Lower leg skin (tissue), 4 donors: ENCODE data around the gene TBPL1. TPM values are rescaled to one million over a fixed set of nuclear protein-coding genes. Genes with fewer than 3 reads are reported as not detected.

ENCODE experiments used
- DNase-seq, 2 donors: peaks; one replicate each; pipeline ENCODE4 v3.0.0-alpha.2; 2019; ENCODE audit warnings: low spot score in 2 of 2
- H3K4me3 ChIP-seq: fragments of 200-600 bp; sonication (generic); 2 replicates; pipeline ENCODE4 v1.5.1; 2017; ENCODE audit warnings: mild to moderate bottlenecking, low read depth; ENCODE audit not compliant: poor library complexity, severe bottlenecking
- POLR2A ChIP-seq, 2 donors: fragments of 450-650 bp; IDR thresholded peaks; one replicate each; pipeline ENCODE4 v1.6.1; 2016 to 2017; ENCODE audit warnings: antibody characterized with exemption in 2 of 2, mild to moderate bottlenecking in 1 of 2, moderate library complexity in 1 of 2
- WGBS, 2 donors: methylation state at CpG; one replicate each; pipeline ENCODE4 v1.1.5; 2018; 5-methylcytosine and 5-hydroxymethylcytosine counted together
- intact Hi-C: fragments of 100-400 bp; cut with DNase I; formaldehyde crosslinking; loops from one replicate; pipeline ENCODE4 v1.15.0; 2023; ENCODE audit warnings: low total_unique reads
- total RNA-seq, 4 donors: library from RNA; depleted of rRNA; stranded (reverse); fragments of >200 nt; gene quantifications; one replicate each; pipeline ENCODE4 v1.1.0, GENCODE V29; 2016
- TF ChIP-seq, protein P1 (sequence below), 3 donors: fragments of 450-650 bp; IDR thresholded peaks; one replicate each; pipeline ENCODE4 v1.5.1; 2016; ENCODE audit warnings: antibody characterized with exemption in 3 of 3, mild to moderate bottlenecking in 3 of 3, moderate library complexity in 2 of 3

Gene TBPL1
- total RNA-seq, 4 donors from 2014 or later, result 12.6 to 27.7 (median 23.4) TPM

DNA sequence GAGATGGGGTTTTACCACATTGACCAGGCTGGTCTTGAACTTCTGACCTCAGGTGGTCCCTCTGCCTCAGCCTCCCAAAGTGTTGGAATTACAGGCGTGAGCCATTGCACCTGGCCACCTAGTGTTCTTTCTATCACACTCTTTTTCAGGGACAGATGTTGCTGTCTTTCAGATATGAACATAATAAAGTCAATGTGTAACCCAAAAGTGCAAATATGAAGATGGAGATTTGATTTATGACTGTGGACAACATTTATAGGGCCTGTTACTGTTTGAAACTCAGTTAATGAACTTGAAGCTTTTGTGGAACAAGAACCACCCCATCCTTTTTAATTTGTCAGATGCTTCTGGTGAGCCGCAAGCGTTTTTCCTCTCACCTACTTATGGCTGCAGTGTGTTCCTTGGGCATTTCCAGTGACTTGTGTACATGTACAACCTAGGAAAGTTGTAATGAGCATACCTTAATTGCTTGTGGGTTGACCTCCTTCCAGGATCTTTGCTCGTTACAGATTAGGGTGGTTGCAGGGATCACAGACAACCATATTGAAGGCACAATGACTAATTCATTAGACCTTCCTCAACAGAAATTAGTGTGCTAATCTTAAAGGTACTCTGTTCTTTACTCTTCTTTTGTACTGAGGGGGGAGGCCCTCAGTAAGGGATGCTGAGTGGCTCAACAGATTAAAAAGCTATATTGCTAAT, 6.8 kb downstream of the TBPL1 start:
- DNase-seq, result no peak
- 79 to 88% methylated on average over 4 of the region's 4 CpGs for WGBS, 2 donors
- no peak overlapping the region for H3K4me3 ChIP-seq
- intact Hi-C loops, result no loop called here
- TF ChIP-seq, protein P1, sequence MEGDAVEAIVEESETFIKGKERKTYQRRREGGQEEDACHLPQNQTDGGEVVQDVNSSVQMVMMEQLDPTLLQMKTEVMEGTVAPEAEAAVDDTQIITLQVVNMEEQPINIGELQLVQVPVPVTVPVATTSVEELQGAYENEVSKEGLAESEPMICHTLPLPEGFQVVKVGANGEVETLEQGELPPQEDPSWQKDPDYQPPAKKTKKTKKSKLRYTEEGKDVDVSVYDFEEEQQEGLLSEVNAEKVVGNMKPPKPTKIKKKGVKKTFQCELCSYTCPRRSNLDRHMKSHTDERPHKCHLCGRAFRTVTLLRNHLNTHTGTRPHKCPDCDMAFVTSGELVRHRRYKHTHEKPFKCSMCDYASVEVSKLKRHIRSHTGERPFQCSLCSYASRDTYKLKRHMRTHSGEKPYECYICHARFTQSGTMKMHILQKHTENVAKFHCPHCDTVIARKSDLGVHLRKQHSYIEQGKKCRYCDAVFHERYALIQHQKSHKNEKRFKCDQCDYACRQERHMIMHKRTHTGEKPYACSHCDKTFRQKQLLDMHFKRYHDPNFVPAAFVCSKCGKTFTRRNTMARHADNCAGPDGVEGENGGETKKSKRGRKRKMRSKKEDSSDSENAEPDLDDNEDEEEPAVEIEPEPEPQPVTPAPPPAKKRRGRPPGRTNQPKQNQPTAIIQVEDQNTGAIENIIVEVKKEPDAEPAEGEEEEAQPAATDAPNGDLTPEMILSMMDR (IDR thresholded peaks at IDR 0.05), result no peak
- no peak for TF ChIP-seq POLR2A (IDR thresholded peaks at IDR 0.05)

DNA sequence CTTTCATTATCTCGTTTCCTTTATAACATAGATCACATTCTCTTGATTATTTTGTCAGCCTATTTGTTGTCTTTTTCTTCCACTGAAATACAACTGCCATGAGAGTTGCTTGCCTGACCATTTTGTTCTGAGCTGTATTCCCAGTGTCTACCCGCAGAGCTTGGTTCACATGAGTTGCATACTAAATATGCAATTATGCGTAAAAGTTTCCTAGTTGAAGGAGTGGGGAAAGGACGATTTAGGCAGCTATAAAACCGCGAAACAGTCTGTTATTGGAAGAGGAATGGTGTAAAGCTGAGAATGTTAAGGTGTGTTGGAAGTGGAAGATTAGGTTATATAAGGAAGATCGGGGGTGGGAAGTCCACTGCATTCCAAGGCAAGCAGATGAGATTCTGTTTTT, 8.8 kb downstream of the TBPL1 start:
- intact Hi-C loops, result no loop called here
- TF ChIP-seq, protein P1 (IDR thresholded peaks at IDR 0.05), result no peak
- no peak for TF ChIP-seq POLR2A (IDR thresholded peaks at IDR 0.05)
- no peak overlapping the region for H3K4me3 ChIP-seq
- WGBS, 2 donors, result 67 to 83% methylated on average over 7 of the region's 7 CpGs
- DNase-seq, result no peak

DNA sequence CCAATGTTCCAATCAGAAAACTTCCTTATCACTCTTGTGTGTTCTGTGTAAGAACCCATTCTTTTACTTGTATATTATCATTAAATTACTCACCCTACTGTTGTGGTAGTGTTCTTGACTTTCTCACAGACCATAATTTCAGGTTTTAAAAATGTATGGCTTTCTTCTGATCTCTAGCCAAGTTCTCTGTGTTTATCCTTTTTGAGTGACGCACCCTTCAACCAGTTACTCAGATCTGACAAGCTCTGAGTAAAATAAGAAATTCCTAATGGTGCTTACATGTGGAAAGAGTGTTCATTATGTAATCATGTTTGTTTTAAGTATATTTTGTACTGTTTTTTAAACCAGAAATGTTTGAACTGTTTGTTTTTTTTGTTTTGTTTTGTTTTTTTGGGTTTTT, 11.0 kb downstream of the TBPL1 start:
- 66 to 68% methylated on average over 1 of the region's 1 CpG for WGBS, 2 donors
- no peak for DNase-seq
- intact Hi-C loops, result no loop called here
- no peak overlapping the region for H3K4me3 ChIP-seq
- no peak for TF ChIP-seq POLR2A (IDR thresholded peaks at IDR 0.05)
- TF ChIP-seq, protein P1 (IDR thresholded peaks at IDR 0.05), result no peak

DNA sequence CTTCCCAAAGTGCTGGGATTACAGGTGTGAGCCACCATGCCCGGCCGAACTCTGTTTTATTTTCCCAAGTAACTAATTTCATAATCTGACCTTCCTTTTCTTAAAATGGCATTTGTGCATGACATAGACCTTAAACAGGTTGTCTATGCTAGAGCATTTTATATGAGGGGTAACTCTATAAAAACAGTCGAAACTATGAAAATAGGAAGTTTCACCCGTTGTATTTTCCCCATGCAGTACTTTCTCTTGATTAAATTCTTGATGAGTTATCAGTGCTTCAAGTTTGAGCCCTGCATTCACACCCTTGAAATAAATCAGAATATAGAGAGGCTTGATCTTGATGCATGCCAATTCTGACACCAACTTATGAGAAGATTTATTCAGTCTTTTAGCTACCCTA, 11.7 kb downstream of the TBPL1 start:
- no peak overlapping the region for H3K4me3 ChIP-seq
- 87 to 89% methylated on average over 4 of the region's 4 CpGs for whole genome bisulfite sequencing, 2 donors
- TF ChIP-seq, protein P1 (IDR thresholded peaks at IDR 0.05), result no peak
- TF ChIP-seq POLR2A (IDR thresholded peaks at IDR 0.05), result no peak
- DNase-seq, result no peak
- intact Hi-C loops, result no loop called here

DNA sequence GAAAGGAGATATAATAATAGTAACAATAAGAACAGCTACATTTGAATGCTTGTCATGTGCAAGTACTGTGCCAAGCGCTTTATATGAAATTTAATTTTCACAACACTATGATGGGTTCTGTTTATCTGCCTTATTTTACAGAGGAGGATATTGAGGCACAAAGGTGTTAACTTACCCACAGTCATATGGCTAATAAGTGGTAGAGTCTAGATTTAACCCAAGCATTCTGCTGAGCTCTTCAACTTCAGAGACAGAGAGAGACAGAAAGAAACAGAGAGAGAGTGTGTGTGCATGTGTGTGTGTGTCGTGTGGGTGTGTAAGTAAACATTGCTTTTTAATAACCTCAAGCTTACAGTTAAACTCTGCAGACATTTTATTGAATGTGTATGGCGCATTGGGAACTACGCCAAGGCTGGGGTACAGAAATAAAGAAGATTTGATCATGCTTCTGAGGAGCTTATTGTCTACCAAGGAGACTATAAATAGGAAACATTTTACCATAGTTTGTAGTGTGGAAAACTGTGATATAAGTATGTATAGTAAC, 12.9 kb downstream of the TBPL1 start:
- TF ChIP-seq POLR2A (IDR thresholded peaks at IDR 0.05), result no peak
- TF ChIP-seq, protein P1 (IDR thresholded peaks at IDR 0.05), result no peak
- no peak overlapping the region for H3K4me3 ChIP-seq
- WGBS, 2 donors, result 84 to 86% methylated on average over 4 of the region's 4 CpGs
- intact Hi-C loops, result no loop called here
- no peak for DNase-seq
